Mesenteric fat pad (tissue), 1 donor: Measurements from ENCODE around the gene AFP. TPM values are rescaled to one million over a fixed set of nuclear protein-coding genes. Genes with fewer than 3 reads are reported as not detected.

Source experiments
- DNase-seq: peaks from one replicate; pipeline ENCODE4 v3.0.0-alpha.2; 2020; ENCODE audit warnings: low spot score
- total RNA-seq: library from RNA; stranded (reverse); fragmentation: NEBNext Ultra II Directional; extraction: Animal tissue kit (Norgen Biotek cat#: 25700); gene quantifications from one replicate; pipeline ENCODE4 v1.2.1, GENCODE V29; 2021
- donor health status: DM: yes; HTN: yes; CAD: no.

Gene AFP
- total RNA-seq, 1 donor from 2014 or later: not detected

DNA sequence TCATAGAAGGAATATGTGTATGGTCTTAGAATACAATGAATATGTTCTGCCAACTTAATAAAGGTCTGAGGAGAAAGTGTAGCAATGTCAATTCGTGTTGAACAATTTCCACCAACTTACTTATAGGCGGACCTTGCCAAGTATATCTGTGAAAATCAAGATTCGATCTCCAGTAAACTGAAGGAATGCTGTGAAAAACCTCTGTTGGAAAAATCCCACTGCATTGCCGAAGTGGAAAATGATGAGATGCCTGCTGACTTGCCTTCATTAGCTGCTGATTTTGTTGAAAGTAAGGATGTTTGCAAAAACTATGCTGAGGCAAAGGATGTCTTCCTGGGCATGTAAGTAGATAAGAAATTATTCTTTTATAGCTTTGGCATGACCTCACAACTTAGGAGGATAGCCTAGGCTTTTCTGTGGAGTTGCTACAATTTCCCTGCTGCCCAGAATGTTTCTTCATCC lies 22.7 kb upstream of the AFP start:
- no peak for DNase-seq

- no peak for DNase-seq
Observed at GRCh38 chr4:73414936-73415271, 21.1 kb upstream of the AFP start.

DNA sequence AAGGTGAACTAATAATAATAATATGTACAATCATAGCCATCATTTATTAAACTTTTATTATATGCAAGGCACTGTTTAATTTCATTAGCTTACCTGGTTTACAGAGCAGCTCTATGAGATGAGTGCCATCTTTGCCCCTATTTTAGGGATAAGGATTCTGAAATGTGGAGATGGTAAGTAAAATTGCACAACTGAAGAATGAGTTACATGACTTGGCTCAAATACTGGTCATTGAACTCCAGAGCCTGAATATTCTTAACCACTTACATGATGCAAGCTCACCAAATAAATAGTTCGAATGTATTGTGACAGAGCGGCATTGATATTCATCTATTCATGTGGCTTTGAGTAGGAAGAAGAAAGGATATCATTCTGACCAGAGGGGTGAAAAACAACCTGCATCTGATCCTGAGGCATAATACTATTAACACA lies 20.2 kb upstream of the AFP start:
- DNase-seq: no peak

GRCh38 chr4:73416423-73417087 lies 19.5 kb upstream of the AFP start:
- no peak for DNase-seq

DNA sequence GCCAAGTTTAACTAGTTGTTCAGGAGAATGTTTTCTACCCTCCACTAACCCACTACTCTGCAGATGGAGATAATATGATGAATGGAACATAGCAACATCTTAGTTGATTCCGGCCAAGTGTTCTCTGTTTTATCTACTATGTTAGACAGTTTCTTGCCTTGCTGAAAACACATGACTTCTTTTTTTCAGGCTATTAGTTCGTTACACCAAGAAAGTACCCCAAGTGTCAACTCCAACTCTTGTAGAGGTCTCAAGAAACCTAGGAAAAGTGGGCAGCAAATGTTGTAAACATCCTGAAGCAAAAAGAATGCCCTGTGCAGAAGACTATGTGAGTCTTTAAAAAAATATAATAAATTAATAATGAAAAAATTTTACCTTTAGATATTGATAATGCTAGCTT lies 18.7 kb upstream of the AFP start:
- DNase-seq: no peak

DNA sequence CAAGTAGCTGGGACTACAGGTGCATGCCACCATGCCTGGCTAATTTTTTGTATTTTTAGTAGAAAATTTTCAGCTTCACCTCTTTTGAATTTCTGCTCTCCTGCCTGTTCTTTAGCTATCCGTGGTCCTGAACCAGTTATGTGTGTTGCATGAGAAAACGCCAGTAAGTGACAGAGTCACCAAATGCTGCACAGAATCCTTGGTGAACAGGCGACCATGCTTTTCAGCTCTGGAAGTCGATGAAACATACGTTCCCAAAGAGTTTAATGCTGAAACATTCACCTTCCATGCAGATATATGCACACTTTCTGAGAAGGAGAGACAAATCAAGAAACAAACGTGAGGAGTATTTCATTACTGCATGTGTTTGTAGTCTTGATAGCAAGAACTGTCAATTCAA lies 18.0 kb upstream of the AFP start:
- no peak for DNase-seq

DNA sequence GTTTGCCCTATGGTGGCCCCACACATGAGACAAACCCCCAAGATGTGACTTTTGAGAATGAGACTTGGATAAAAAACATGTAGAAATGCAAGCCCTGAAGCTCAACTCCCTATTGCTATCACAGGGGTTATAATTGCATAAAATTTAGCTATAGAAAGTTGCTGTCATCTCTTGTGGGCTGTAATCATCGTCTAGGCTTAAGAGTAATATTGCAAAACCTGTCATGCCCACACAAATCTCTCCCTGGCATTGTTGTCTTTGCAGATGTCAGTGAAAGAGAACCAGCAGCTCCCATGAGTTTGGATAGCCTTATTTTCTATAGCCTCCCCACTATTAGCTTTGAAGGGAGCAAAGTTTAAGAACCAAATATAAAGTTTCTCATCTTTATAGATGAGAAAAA lies 17.3 kb upstream of the AFP start:
- no peak for DNase-seq

- no peak for DNase-seq
Observed at GRCh38 chr4:73419106-73420038, 16.6 kb upstream of the AFP start.

DNA sequence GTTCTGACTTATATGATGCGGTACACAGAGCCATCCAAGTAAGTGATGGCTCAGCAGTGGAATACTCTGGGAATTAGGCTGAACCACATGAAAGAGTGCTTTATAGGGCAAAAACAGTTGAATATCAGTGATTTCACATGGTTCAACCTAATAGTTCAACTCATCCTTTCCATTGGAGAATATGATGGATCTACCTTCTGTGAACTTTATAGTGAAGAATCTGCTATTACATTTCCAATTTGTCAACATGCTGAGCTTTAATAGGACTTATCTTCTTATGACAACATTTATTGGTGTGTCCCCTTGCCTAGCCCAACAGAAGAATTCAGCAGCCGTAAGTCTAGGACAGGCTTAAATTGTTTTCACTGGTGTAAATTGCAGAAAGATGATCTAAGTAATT lies 15.4 kb upstream of the AFP start:
- DNase-seq: no peak

DNA sequence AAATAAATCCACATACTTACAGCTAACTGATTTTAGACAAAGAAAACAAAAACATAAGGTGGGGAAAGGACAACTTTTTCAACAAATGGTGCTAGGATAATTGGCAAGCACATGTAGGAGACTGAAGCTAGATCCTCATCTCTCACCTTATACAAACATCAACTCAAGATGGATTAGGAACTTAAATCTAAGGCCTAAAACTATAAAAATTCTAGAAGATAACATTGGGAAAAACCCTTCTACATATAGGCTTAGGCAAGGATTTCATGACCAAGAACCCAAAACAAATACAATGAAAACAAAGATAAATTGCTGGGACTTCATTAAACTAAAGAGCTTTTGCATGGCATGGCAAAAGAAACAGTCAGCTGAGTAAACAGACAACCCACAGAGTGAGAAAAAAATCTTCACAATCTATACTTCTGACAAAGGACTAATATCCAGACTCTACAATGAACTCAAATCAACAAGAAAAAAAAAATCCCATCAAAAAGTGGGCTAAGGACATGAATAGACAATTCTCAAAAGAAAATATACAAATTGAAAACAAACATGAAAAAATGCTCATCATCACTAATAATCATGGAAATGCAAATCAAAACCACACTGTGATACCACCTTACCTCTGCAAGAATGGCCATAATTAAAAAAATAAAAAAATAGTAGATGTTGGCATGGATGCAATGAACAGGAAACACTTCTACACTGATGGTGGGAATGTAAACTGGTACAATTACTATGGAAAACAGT lies 14.1 kb upstream of the AFP start:
- no peak for DNase-seq

DNA sequence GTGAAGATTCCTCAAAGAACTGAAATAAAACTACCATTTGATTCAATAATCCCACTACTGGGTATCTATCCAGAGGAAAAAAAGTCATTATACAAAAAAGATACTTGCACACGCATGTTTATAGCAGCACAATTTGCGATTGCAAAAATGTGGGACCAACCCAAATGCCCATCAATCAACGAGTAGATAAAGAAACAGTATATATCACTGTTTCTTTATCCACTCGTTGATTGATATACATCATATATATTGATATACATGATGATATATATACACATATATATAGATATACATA lies 13.6 kb upstream of the AFP start:
- DNase-seq: no peak

DNA sequence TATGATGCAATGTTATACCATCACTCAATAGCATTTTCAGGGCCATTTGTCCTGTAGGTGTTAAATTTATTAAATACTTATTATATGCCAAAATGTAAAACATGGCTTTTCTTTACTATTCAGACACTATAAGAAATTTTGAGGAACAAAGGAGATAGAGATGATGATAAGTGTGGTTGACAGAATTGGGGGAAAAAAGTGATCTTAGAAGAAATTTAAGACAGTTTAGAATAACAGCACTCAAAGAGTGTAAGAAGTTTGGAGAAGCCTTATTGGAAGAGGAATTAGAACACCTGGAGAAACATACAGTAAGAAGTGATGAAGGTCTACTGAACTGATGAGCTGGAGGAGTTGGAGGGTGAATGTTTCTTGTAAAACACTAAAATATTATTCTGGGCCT lies 12.8 kb upstream of the AFP start:
- DNase-seq: no peak

DNA sequence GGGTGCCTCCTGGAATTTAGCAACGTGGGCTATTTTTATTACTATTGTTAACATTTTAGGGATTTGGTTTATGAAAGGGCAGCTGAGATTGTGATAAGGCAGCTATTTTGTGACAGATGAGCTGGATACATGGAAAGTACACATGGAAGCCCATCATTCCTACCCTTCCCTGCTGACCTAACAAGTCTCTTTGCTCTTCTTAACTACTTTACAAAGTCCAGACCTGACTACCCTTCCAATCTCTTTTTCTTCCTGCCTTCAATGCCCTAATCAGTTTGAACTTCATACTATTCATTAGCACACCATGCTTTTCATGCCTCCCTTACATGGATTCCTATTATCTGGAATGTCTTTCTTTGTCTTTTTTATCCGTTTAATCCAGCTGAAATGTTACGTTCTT lies 9.4 kb upstream of the AFP start:
- no peak for DNase-seq

DNA sequence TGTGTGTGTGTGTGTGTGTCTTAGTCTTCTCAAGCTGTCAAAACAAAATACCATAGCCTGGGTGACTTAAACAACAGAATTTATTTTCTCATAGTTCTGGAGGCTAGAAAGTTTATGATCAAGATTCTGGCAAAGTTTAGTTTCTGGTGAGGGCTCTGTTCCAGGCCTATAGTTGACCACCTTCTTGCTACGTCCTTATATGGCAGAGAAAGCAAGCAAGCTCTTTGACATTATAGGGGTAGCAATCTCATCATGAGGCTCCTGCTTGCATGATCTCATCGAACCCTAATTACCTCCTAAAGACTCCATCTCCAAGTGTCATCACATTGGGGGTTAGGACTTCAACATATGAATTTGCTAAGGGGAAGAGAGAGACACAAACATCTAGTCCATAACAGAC lies 6.9 kb upstream of the AFP start:
- no peak for DNase-seq

GRCh38 chr4:73429826-73430587 lies 6.0 kb upstream of the AFP start:
- DNase-seq: no peak

- no peak for DNase-seq
Observed at GRCh38 chr4:73431813-73432168, 4.2 kb upstream of the AFP start.

DNA sequence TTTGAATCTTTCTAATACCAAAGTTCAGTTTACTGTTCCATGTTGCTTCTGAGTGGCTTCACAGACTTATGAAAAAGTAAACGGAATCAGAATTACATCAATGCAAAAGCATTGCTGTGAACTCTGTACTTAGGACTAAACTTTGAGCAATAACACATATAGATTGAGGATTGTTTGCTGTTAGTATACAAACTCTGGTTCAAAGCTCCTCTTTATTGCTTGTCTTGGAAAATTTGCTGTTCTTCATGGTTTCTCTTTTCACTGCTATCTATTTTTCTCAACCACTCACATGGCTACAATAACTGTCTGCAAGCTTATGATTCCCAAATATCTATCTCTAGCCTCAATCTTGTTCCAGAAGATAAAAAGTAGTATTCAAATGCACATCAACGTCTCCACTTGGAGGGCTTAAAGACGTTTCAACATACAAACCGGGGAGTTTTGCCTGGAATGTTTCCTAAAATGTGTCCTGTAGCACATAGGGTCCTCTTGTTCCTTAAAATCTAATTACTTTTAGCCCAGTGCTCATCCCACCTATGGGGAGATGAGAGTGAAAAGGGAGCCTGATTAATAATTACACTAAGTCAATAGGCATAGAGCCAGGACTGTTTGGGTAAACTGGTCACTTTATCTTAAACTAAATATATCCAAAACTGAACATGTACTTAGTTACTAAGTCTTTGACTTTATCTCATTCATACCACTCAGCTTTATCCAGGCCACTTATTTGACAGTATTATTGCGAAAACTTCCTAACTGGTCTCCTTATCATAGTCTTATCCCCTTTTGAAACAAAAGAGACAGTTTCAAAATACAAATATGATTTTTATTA lies 3.6 kb upstream of the AFP start:
- DNase-seq: no peak

GRCh38 chr4:73433140-73433539 lies 2.9 kb upstream of the AFP start:
- DNase-seq: no peak

DNA sequence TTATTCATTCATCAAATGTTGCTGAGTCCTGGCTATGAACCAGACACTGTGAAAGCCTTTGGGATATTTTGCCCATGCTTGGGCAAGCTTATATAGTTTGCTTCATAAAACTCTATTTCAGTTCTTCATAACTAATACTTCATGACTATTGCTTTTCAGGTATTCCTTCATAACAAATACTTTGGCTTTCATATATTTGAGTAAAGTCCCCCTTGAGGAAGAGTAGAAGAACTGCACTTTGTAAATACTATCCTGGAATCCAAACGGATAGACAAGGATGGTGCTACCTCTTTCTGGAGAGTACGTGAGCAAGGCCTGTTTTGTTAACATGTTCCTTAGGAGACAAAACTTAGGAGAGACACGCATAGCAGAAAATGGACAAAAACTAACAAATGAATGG lies 1.7 kb upstream of the AFP start:
- no peak for DNase-seq

DNA sequence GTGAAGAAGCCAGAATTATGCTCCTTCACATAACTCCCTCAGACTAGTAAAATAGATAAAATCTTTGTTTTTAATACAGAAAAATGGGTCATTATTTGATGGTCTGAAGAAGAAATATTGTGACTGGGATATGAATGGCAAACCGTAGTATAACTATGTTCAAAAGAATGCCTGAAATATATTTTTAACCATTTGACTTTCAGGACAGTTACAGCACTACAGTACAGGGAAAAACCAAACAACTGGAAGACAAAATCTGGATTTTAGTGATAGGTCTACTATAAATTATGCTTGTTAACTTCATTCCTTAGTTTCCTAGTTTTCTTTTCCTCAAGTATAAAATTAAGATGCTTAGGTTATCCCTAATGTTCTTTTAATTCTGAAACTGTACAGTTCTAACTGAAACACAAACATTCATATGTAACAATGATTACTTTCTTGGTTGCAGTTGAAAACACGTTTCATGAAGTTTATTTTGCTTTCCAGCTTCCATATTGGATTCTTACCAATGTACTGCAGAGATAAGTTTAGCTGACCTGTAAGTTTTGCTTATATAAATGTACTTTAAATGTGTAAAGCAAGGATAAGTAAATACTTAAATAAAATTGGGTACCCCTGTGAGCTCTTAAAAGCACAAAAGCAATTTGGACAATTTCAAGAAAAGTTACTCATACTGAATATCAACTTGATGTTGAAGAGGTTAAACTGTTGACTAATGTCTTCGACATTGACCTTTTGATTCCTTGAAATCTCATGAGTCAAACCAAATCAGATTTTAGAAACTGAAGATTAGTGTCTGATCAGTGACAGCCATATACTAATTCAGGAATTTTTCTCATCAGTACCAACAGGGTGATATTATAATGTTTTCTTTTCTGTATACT lies 895 bp downstream of the AFP start:
- no peak for DNase-seq
